WTC11 (cell line): ENCODE data around the gene ADAMTS10. TPM values are rescaled to one million over a fixed set of nuclear protein-coding genes. Genes with fewer than 3 reads are reported as not detected.

Experiments
- ATAC-seq: fragments of 200-7000 bp; cut with Tn5 transposase; 2 replicates; pipeline ENCODE4 v1.10.0; 2021; ENCODE audit warnings: mild to moderate bottlenecking, moderate library complexity
- CTCF ChIA-PET: fragments of 300-600 bp; sonication (Branson Sonifier 250); formaldehyde crosslinking; loops from one replicate; lab custom pipeline; 2021; ENCODE audit warnings: antibody characterized with exemption; lab: Charles Lee
- POLR2A ChIA-PET: fragments of 350-600 bp; sonication (Branson Sonifier 250); formaldehyde crosslinking; loops from one replicate; lab custom pipeline; 2021; ENCODE audit warnings: antibody characterized with exemption; lab: Charles Lee
- DNase-seq: peaks from one replicate; pipeline ENCODE4 v3.0.0; 2021; ENCODE audit warnings: low spot score
- H3K27ac Mint-ChIP-seq: 2 replicates; pipeline ENCODE4 v1.8.0; 2021; ENCODE audit warnings: mixed read lengths
- H3K27me3 Mint-ChIP-seq: 2 replicates; pipeline ENCODE4 v1.8.0; 2021; ENCODE audit warnings: low read depth, mild to moderate bottlenecking, moderate library complexity, mixed read lengths
- H3K36me3 Mint-ChIP-seq: 2 replicates; pipeline ENCODE4 v1.8.0; 2021; ENCODE audit warnings: mixed read lengths
- H3K4me1 Mint-ChIP-seq: 2 replicates; pipeline ENCODE4 v1.8.0; 2022; ENCODE audit warnings: mixed read lengths
- H3K4me3 Mint-ChIP-seq: 2 replicates; pipeline ENCODE4 v1.8.0; 2021; ENCODE audit warnings: mild to moderate bottlenecking, moderate library complexity, mixed read lengths
- H3K9me3 Mint-ChIP-seq: 2 replicates; pipeline ENCODE4 v1.8.0; 2021; ENCODE audit warnings: mixed read lengths
- CBFB ChIP-seq: sonication (generic); formaldehyde crosslinking; IDR thresholded peaks from 2 replicates; pipeline ENCODE4 v1.8.1; 2022; ENCODE audit warnings: mild to moderate bottlenecking, low read depth, missing genetic modification reagents
- CREB1 ChIP-seq: sonication (generic); formaldehyde crosslinking; IDR thresholded peaks from 2 replicates; pipeline ENCODE4 v1.8.0; 2023; ENCODE audit warnings: mild to moderate bottlenecking, missing genetic modification reagents
- GTF2I ChIP-seq: fragments of 250-450 bp; sonication (Bioruptor Pico); conservative IDR thresholded peaks from 2 replicates; pipeline ENCODE4 v1.4.0; 2021; ENCODE audit warnings: mild to moderate bottlenecking
- NFE2L1 ChIP-seq: sonication (generic); formaldehyde crosslinking; IDR thresholded peaks from 2 replicates; pipeline ENCODE4 v1.8.1; 2023; ENCODE audit warnings: missing genetic modification reagents
- SMAD4 ChIP-seq: sonication (generic); formaldehyde crosslinking; IDR thresholded peaks from 2 replicates; pipeline ENCODE4 v1.8.0; 2022; ENCODE audit warnings: mild to moderate bottlenecking, missing genetic modification reagents
- ZNF121 ChIP-seq: sonication (generic); formaldehyde crosslinking; IDR thresholded peaks from 2 replicates; pipeline ENCODE4 v1.8.0; 2023; ENCODE audit warnings: missing genetic modification reagents
- ZNF396 ChIP-seq: fragments of 250-450 bp; sonication (Bioruptor Pico); IDR thresholded peaks from 2 replicates; pipeline ENCODE4 v1.8.0; 2021; ENCODE audit warnings: mild to moderate bottlenecking, moderate library complexity, borderline replicate concordance
- ZNF416 ChIP-seq: fragments of 250-450 bp; sonication (Bioruptor Pico); IDR thresholded peaks from 2 replicates; pipeline ENCODE4 v1.9.0; 2021; ENCODE audit warnings: mild to moderate bottlenecking, inconsistent platforms
- total RNA-seq: library from RNA; stranded (reverse); gene quantifications from 3 replicates; pipeline ENCODE4 v1.2.3, GENCODE V29; 2021
- TF ChIP-seq, protein P1 (sequence below): sonication (generic); formaldehyde crosslinking; IDR thresholded peaks from 2 replicates; pipeline ENCODE4 v1.8.1; 2023; ENCODE audit warnings: mild to moderate bottlenecking, missing genetic modification reagents
- TF ChIP-seq, protein P2 (sequence below): sonication (generic); formaldehyde crosslinking; IDR thresholded peaks from 2 replicates; pipeline ENCODE4 v1.8.1; 2023; ENCODE audit warnings: mild to moderate bottlenecking, missing genetic modification reagents, borderline replicate concordance
- TF ChIP-seq, protein P3 (sequence below): sonication (generic); formaldehyde crosslinking; IDR thresholded peaks from 2 replicates; pipeline ENCODE4 v1.8.0; 2023; ENCODE audit warnings: missing genetic modification reagents
- TF ChIP-seq, protein P4 (sequence below): sonication (generic); formaldehyde crosslinking; IDR thresholded peaks from 2 replicates; pipeline ENCODE4 v1.8.0; 2023; ENCODE audit warnings: mild to moderate bottlenecking, missing genetic modification reagents
- TF ChIP-seq, protein P5 (sequence below): sonication (generic); formaldehyde crosslinking; IDR thresholded peaks from 2 replicates; pipeline ENCODE4 v1.8.1; 2022; ENCODE audit warnings: missing genetic modification reagents, borderline replicate concordance
- TF ChIP-seq, protein P6 (sequence below): sonication (generic); formaldehyde crosslinking; IDR thresholded peaks from 2 replicates; pipeline ENCODE4 v1.8.1; 2022; ENCODE audit warnings: mild to moderate bottlenecking, moderate library complexity, missing genetic modification reagents
- TF ChIP-seq, protein P7 (sequence below): sonication (generic); formaldehyde crosslinking; IDR thresholded peaks from 2 replicates; pipeline ENCODE4 v1.8.0; 2023; ENCODE audit warnings: missing genetic modification reagents, mild to moderate bottlenecking, borderline replicate concordance

ADAMTS10 gene
- total RNA-seq, 1 experiment from 2014 or later = 16.0 TPM

DNA sequence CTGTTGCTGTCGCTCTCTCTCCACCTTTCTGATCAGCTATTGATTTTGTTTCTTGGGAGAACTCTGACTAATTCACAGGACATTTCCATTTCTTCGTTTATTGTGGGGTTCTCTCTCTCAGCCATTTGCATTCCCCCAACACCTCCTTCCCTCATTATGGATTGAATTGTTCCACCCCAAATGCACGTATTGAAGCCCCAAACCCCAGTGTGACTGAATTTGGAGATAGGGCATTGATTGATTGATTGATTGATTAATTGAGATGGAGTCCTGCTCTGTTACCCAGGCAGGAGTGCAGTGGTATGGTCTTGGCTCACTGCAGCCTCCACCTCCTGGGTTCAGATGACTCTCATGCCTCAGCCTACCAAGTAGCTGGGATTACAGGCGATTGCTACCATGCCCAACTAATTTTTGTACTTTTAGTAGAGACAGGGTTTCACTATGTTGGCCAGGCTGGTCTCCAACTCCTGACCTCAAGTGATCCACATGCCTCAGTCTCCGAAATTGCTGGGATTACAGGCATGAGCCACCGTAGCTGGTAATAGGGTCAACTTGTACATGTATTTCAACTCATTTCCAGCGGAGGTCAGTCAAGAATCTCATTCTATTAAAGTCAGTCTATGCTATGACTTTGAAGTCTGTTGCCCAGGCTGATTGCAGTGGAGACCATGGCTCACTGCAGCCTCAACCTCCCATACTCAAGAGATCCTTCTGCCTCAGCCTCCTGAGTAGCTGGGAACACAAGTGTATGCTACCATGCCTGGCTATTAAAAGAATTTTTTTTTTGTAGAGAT lies 33.5 kb upstream of the ADAMTS10 start:
- CTCF ChIA-PET = interaction anchor here (0.9 to 1.6 kb wide), 3 partner anchors 10 to 58 kb away, joined by 3 to 7 read pairs (median 4); no protein-coding TSS in a partner anchor

DNA sequence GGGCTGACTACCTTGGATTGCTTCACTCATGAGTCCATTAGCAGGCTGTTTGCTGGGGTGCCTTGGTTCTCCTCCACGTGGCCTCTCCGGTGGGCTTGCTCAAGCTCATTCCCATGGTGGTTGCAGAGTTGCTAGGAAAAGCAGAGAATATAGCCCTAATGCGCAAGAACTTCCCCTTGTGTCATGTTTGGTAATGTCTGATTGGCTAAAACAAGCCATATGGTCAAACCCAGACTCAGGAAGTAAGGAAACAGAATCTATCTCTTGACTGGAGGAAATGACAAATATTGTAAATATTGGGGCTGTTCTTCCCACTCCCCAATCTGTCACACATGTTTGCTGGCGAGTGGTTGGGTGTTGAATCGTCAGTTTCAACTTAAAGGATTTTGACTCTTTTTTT lies 32.0 kb upstream of the ADAMTS10 start:
- Mint-ChIP-seq H3K27me3 (peaks cover 27% of the 10 kb centered on the region), H3K36me3 (no peaks in the 10 kb centered on the region), H3K4me1 (0 out of 2 replicates have a peak, but pooled peaks cover 2% of the 10 kb centered on the region), H3K4me3 (no peak overlapping the region), H3K27ac (no peak overlapping the region), H3K9me3 (peaks cover 15% of the 10 kb centered on the region)
- no peak for ATAC-seq
- ChIA-PET CTCF (interaction anchor here (0.6 to 2.4 kb wide), 22 partner anchors 7 to 1017 kb away, joined by 3 to 31 read pairs (median 4); partner anchors contain the start of genes ACTL9 and KANK3), POLR2A (no interaction called here)
- TF ChIP-seq, protein P1, sequence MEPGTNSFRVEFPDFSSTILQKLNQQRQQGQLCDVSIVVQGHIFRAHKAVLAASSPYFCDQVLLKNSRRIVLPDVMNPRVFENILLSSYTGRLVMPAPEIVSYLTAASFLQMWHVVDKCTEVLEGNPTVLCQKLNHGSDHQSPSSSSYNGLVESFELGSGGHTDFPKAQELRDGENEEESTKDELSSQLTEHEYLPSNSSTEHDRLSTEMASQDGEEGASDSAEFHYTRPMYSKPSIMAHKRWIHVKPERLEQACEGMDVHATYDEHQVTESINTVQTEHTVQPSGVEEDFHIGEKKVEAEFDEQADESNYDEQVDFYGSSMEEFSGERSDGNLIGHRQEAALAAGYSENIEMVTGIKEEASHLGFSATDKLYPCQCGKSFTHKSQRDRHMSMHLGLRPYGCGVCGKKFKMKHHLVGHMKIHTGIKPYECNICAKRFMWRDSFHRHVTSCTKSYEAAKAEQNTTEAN = no peak
- no peak for TF ChIP-seq NFE2L1 (CRISPR knock-in tag)
- TF ChIP-seq GTF2I (CRISPR knock-in tag) = no peak
- TF ChIP-seq ZNF396 (CRISPR knock-in tag) = no peak
- TF ChIP-seq, protein P2, sequence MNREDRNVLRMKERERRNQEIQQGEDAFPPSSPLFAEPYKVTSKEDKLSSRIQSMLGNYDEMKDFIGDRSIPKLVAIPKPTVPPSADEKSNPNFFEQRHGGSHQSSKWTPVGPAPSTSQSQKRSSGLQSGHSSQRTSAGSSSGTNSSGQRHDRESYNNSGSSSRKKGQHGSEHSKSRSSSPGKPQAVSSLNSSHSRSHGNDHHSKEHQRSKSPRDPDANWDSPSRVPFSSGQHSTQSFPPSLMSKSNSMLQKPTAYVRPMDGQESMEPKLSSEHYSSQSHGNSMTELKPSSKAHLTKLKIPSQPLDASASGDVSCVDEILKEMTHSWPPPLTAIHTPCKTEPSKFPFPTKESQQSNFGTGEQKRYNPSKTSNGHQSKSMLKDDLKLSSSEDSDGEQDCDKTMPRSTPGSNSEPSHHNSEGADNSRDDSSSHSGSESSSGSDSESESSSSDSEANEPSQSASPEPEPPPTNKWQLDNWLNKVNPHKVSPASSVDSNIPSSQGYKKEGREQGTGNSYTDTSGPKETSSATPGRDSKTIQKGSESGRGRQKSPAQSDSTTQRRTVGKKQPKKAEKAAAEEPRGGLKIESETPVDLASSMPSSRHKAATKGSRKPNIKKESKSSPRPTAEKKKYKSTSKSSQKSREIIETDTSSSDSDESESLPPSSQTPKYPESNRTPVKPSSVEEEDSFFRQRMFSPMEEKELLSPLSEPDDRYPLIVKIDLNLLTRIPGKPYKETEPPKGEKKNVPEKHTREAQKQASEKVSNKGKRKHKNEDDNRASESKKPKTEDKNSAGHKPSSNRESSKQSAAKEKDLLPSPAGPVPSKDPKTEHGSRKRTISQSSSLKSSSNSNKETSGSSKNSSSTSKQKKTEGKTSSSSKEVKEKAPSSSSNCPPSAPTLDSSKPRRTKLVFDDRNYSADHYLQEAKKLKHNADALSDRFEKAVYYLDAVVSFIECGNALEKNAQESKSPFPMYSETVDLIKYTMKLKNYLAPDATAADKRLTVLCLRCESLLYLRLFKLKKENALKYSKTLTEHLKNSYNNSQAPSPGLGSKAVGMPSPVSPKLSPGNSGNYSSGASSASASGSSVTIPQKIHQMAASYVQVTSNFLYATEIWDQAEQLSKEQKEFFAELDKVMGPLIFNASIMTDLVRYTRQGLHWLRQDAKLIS (CRISPR knock-in tag) = no peak
- TF ChIP-seq SMAD4 = no peak
- no peak for TF ChIP-seq CBFB
- TF ChIP-seq ZNF416 = no peak
- TF ChIP-seq, protein P3, sequence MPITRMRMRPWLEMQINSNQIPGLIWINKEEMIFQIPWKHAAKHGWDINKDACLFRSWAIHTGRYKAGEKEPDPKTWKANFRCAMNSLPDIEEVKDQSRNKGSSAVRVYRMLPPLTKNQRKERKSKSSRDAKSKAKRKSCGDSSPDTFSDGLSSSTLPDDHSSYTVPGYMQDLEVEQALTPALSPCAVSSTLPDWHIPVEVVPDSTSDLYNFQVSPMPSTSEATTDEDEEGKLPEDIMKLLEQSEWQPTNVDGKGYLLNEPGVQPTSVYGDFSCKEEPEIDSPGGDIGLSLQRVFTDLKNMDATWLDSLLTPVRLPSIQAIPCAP (CRISPR knock-in tag) = no peak
- TF ChIP-seq ZNF121 (CRISPR knock-in tag) = no peak
- TF ChIP-seq, protein P4, sequence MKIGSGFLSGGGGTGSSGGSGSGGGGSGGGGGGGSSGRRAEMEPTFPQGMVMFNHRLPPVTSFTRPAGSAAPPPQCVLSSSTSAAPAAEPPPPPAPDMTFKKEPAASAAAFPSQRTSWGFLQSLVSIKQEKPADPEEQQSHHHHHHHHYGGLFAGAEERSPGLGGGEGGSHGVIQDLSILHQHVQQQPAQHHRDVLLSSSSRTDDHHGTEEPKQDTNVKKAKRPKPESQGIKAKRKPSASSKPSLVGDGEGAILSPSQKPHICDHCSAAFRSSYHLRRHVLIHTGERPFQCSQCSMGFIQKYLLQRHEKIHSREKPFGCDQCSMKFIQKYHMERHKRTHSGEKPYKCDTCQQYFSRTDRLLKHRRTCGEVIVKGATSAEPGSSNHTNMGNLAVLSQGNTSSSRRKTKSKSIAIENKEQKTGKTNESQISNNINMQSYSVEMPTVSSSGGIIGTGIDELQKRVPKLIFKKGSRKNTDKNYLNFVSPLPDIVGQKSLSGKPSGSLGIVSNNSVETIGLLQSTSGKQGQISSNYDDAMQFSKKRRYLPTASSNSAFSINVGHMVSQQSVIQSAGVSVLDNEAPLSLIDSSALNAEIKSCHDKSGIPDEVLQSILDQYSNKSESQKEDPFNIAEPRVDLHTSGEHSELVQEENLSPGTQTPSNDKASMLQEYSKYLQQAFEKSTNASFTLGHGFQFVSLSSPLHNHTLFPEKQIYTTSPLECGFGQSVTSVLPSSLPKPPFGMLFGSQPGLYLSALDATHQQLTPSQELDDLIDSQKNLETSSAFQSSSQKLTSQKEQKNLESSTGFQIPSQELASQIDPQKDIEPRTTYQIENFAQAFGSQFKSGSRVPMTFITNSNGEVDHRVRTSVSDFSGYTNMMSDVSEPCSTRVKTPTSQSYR (CRISPR knock-in tag) = no peak
- TF ChIP-seq, protein P5, sequence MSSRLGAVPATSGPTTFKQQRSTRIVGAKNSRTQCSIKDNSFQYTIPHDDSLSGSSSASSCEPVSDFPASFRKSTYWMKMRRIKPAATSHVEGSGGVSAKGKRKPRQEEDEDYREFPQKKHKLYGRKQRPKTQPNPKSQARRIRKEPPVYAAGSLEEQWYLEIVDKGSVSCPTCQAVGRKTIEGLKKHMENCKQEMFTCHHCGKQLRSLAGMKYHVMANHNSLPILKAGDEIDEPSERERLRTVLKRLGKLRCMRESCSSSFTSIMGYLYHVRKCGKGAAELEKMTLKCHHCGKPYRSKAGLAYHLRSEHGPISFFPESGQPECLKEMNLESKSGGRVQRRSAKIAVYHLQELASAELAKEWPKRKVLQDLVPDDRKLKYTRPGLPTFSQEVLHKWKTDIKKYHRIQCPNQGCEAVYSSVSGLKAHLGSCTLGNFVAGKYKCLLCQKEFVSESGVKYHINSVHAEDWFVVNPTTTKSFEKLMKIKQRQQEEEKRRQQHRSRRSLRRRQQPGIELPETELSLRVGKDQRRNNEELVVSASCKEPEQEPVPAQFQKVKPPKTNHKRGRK (CRISPR knock-in tag) = no peak
- TF ChIP-seq, protein P6, sequence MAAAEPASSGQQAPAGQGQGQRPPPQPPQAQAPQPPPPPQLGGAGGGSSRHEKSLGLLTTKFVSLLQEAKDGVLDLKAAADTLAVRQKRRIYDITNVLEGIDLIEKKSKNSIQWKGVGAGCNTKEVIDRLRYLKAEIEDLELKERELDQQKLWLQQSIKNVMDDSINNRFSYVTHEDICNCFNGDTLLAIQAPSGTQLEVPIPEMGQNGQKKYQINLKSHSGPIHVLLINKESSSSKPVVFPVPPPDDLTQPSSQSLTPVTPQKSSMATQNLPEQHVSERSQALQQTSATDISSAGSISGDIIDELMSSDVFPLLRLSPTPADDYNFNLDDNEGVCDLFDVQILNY = no peak
- TF ChIP-seq CREB1 (CRISPR knock-in tag) = no peak
- DNase-seq = no peak

More for the DNA sequence above, 33.5 kb upstream of the ADAMTS10 start:
- H3K36me3 Mint-ChIP-seq = no peaks in the 10 kb centered on the region
- peaks cover 20% of the 10 kb centered on the region for H3K27me3 Mint-ChIP-seq
- POLR2A ChIA-PET = no interaction called here
- 0 out of 2 replicates have a peak, but pooled peaks cover 2% of the 10 kb centered on the region for H3K4me1 Mint-ChIP-seq
- DNase-seq (no peak), ATAC-seq (no peak)
- peaks cover 15% of the 10 kb centered on the region for H3K9me3 Mint-ChIP-seq
- no peak overlapping the region for H3K27ac Mint-ChIP-seq
- TF ChIP-seq, protein P7, sequence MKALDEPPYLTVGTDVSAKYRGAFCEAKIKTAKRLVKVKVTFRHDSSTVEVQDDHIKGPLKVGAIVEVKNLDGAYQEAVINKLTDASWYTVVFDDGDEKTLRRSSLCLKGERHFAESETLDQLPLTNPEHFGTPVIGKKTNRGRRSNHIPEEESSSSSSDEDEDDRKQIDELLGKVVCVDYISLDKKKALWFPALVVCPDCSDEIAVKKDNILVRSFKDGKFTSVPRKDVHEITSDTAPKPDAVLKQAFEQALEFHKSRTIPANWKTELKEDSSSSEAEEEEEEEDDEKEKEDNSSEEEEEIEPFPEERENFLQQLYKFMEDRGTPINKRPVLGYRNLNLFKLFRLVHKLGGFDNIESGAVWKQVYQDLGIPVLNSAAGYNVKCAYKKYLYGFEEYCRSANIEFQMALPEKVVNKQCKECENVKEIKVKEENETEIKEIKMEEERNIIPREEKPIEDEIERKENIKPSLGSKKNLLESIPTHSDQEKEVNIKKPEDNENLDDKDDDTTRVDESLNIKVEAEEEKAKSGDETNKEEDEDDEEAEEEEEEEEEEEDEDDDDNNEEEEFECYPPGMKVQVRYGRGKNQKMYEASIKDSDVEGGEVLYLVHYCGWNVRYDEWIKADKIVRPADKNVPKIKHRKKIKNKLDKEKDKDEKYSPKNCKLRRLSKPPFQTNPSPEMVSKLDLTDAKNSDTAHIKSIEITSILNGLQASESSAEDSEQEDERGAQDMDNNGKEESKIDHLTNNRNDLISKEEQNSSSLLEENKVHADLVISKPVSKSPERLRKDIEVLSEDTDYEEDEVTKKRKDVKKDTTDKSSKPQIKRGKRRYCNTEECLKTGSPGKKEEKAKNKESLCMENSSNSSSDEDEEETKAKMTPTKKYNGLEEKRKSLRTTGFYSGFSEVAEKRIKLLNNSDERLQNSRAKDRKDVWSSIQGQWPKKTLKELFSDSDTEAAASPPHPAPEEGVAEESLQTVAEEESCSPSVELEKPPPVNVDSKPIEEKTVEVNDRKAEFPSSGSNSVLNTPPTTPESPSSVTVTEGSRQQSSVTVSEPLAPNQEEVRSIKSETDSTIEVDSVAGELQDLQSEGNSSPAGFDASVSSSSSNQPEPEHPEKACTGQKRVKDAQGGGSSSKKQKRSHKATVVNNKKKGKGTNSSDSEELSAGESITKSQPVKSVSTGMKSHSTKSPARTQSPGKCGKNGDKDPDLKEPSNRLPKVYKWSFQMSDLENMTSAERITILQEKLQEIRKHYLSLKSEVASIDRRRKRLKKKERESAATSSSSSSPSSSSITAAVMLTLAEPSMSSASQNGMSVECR (CRISPR knock-in tag) = no peak
- H3K4me3 Mint-ChIP-seq = no peak overlapping the region
